Esophagus squamous epithelium (tissue), 4 donors: ENCODE data around the gene SPATS2L.

Experiments
- POLR2A ChIP-seq, 4 donors: fragments of 450-650 bp; IDR thresholded peaks; one replicate each; pipeline ENCODE4 v1.6.1; 2017; ENCODE audit warnings: antibody characterized with exemption in 4 of 4, mild to moderate bottlenecking in 4 of 4, moderate library complexity in 3 of 4
- TF ChIP-seq, protein P1 (sequence below), 6 experiments: fragments of 450-650 bp in 4 of 6; fragments of 200-600 bp in 2 of 6; sonication (generic) in 2 of 6; IDR thresholded peaks; one replicate each; pipeline ENCODE4 v1.5.1; 2016 to 2019; ENCODE audit warnings: antibody characterized with exemption in 6 of 6, mild to moderate bottlenecking in 4 of 6, moderate library complexity in 4 of 6

- TF ChIP-seq, protein P1, sequence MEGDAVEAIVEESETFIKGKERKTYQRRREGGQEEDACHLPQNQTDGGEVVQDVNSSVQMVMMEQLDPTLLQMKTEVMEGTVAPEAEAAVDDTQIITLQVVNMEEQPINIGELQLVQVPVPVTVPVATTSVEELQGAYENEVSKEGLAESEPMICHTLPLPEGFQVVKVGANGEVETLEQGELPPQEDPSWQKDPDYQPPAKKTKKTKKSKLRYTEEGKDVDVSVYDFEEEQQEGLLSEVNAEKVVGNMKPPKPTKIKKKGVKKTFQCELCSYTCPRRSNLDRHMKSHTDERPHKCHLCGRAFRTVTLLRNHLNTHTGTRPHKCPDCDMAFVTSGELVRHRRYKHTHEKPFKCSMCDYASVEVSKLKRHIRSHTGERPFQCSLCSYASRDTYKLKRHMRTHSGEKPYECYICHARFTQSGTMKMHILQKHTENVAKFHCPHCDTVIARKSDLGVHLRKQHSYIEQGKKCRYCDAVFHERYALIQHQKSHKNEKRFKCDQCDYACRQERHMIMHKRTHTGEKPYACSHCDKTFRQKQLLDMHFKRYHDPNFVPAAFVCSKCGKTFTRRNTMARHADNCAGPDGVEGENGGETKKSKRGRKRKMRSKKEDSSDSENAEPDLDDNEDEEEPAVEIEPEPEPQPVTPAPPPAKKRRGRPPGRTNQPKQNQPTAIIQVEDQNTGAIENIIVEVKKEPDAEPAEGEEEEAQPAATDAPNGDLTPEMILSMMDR (IDR thresholded peaks at IDR 0.05) = no peak
- no peak for TF ChIP-seq POLR2A (IDR thresholded peaks at IDR 0.05)
These were observed 30.0 kb upstream of the SPATS2L start for GRCh38 chr2:200276472-200276871.
